ENCODE data around the gene MMP14.
A peak's percentile ranks its signal among the peaks of the same experiment; 100 is the strongest.

The MMP14 gene

GRCh38 chr14:22870811-22871223 lies 34.4 kb downstream of the MMP14 start:
- H3K9me3 ChIP-seq (ENCODE audit: control insufficient read depth, low read length), result no peaks in the 10 kb centered on the region
- no peak for TF ChIP-seq CTCF (IDR thresholded peaks at IDR 0.05)
- peak overlapping the region; percentile 94 for H3K27ac ChIP-seq
- peak overlapping the region; percentile 13 for H3K9ac ChIP-seq
- peak overlapping the region; percentile 67 for H3K4me2 ChIP-seq (ENCODE audit: low read length)
- H3K4me1 ChIP-seq, result peaks cover 12% of the 10 kb centered on the region
- peaks cover 2% of the 10 kb centered on the region for H3K79me2 ChIP-seq
- H3K27me3 ChIP-seq (ENCODE audit: control insufficient read depth, insufficient read depth, low read length), result no peaks in the 10 kb centered on the region
- H3K36me3 ChIP-seq (ENCODE audit: control insufficient read depth, insufficient read depth, low read length), result no peaks in the 10 kb centered on the region
- H2AFZ ChIP-seq, result peak overlapping the region; percentile 85
- peak overlapping the region; percentile 88 for H3K4me3 ChIP-seq (ENCODE audit: low read depth, low read length)

- H3K27me3 ChIP-seq (ENCODE audit: control insufficient read depth, insufficient read depth, low read length), result no peaks in the 10 kb centered on the region
- peaks cover 2% of the 10 kb centered on the region for H3K79me2 ChIP-seq
- H3K36me3 ChIP-seq (ENCODE audit: control insufficient read depth, insufficient read depth, low read length), result no peaks in the 10 kb centered on the region
- peak within 1 kb of the TSS; percentile 94 for H3K27ac ChIP-seq
- H3K4me3 ChIP-seq (ENCODE audit: low read depth, low read length), result peak within 1 kb of the TSS; percentile 88
- no peaks in the 10 kb centered on the region for H3K9me3 ChIP-seq (ENCODE audit: control insufficient read depth, low read length)
- H3K4me2 ChIP-seq (ENCODE audit: low read length), result peak within 1 kb of the TSS; percentile 67
- peaks cover 12% of the 10 kb centered on the region for H3K4me1 ChIP-seq
- peak within 1 kb of the TSS; percentile 85 for H2AFZ ChIP-seq
- TF ChIP-seq CTCF (IDR thresholded peaks at IDR 0.05), result peak; percentile 13
- peak within 1 kb of the TSS; percentile 50 for H3K9ac ChIP-seq
Measured at GRCh38 chr14:22871224-22872032, 35.0 kb downstream of the MMP14 start, which contains the start of gene LRP10. Gene LRP10 (plus strand): TSS chr14:22871740. CDS start chr14:22872304, 564 bp downstream.

GRCh38 chr14:22872033-22872832 lies 35.8 kb downstream of the MMP14 start:
- TF ChIP-seq CTCF (IDR thresholded peaks at IDR 0.05), result peak; percentile 99
- peak overlapping the region; percentile 85 for H2AFZ ChIP-seq
- peak overlapping the region; percentile 94 for H3K27ac ChIP-seq
- H3K9ac ChIP-seq, result peak overlapping the region; percentile 50
- H3K9me3 ChIP-seq (ENCODE audit: control insufficient read depth, low read length), result no peaks in the 10 kb centered on the region
- H3K27me3 ChIP-seq (ENCODE audit: control insufficient read depth, insufficient read depth, low read length), result no peaks in the 10 kb centered on the region
- H3K4me1 ChIP-seq, result peaks cover 12% of the 10 kb centered on the region
- H3K4me3 ChIP-seq (ENCODE audit: low read depth, low read length), result peak overlapping the region; percentile 88
- no peaks in the 10 kb centered on the region for H3K36me3 ChIP-seq (ENCODE audit: control insufficient read depth, insufficient read depth, low read length)
- peaks cover 2% of the 10 kb centered on the region for H3K79me2 ChIP-seq
- peak overlapping the region; percentile 67 for H3K4me2 ChIP-seq (ENCODE audit: low read length)

DNA sequence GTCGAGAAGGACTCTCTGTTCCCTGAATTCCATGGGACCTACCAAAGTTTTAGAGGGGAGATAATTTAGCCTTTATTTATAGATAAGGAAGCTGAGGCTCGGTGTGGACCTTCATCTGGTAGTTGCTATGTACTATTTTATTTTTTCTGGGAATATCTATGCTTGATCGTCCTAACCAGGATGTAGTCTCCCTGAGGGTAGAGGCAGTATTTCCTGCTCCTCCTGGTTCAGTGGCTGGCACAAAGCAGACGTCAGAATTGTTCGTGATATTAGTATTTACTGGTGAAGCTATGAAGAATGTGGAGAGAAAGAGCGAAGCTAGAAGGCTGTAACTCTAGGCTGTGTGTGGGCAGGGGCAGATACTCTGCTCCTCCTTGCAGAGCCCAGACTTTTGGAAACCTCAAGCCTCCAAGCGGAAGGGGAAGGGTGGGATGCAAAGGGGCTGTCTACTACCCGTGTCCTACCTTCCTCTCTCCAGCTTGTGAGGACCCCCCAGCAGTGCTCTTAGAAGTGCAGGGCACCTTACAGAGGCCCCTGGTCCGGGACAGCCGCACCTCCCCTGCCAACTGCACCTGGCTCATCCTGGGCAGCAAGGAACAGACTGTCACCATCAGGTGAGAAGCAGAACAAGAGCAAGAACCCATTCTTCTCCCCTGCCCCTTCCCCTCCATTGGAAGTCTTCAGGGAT lies 36.6 kb downstream of the MMP14 start:
- no peak for TF ChIP-seq CTCF (IDR thresholded peaks at IDR 0.05)
- no peaks in the 10 kb centered on the region for H3K9me3 ChIP-seq (ENCODE audit: control insufficient read depth, low read length)
- no peaks in the 10 kb centered on the region for H3K36me3 ChIP-seq (ENCODE audit: control insufficient read depth, insufficient read depth, low read length)
- peak overlapping the region; percentile 50 for H3K9ac ChIP-seq
- peak overlapping the region; percentile 88 for H3K4me3 ChIP-seq (ENCODE audit: low read depth, low read length)
- peak overlapping the region; percentile 67 for H3K4me2 ChIP-seq (ENCODE audit: low read length)
- H2AFZ ChIP-seq, result peak overlapping the region; percentile 85
- H3K79me2 ChIP-seq, result peaks cover 2% of the 10 kb centered on the region
- no peaks in the 10 kb centered on the region for H3K27me3 ChIP-seq (ENCODE audit: control insufficient read depth, insufficient read depth, low read length)
- peak overlapping the region; percentile 94 for H3K27ac ChIP-seq
- peaks cover 12% of the 10 kb centered on the region for H3K4me1 ChIP-seq
